Urothelium cell line (cell line): ENCODE data around the gene UCP2.

Experiments used
- DNase-seq: peaks from one replicate; pipeline ENCODE4 v3.0.0; 2011; ENCODE audit warnings: low spot score, mixed read lengths
- FAIRE-seq: peaks from 2 replicates; lab custom pipeline; 2011; peaks lifted over from hg19 to GRCh38; lab: Jason Lieb, UNC

UCP2 gene

GRCh38 chr11:73982595-73982989 lies at the start of gene UCP2:
UCP2 (minus strand) TSS chr11:73982843; CDS start chr11:73978378, 4,465 bp downstream.
- FAIRE-seq, result no peak

GRCh38 chr11:74030723-74031676 lies 48.4 kb upstream of the UCP2 start:
- FAIRE-seq (no peak), DNase-seq (no peak)

More at GRCh38 chr11:73982595-73982989, at the start of gene UCP2:
- peak; percentile 94 for DNase-seq

GRCh38 chr11:74025467-74026166 lies 43.0 kb upstream of the UCP2 start:
- no peak for DNase-seq
- no peak for FAIRE-seq

GRCh38 chr11:74024261-74025029 lies 41.8 kb upstream of the UCP2 start:
- no peak for DNase-seq
- FAIRE-seq, result no peak

GRCh38 chr11:74023276-74023675 lies 40.6 kb upstream of the UCP2 start:
- DNase-seq, result no peak
- no peak for FAIRE-seq

- FAIRE-seq, result no peak
- no peak for DNase-seq
Measured at GRCh38 chr11:74022546-74022945, 39.9 kb upstream of the UCP2 start.

GRCh38 chr11:74021998-74022397 lies 39.4 kb upstream of the UCP2 start:
- FAIRE-seq (no peak), DNase-seq (no peak)

GRCh38 chr11:74020539-74020938 lies 37.9 kb upstream of the UCP2 start:
- FAIRE-seq (no peak), DNase-seq (no peak)

GRCh38 chr11:74019860-74020259 lies 37.2 kb upstream of the UCP2 start:
- FAIRE-seq (no peak), DNase-seq (no peak)

- DNase-seq, result no peak
- no peak for FAIRE-seq
Measured at GRCh38 chr11:74019104-74019738, 36.6 kb upstream of the UCP2 start.

- FAIRE-seq (no peak), DNase-seq (no peak)
Measured at GRCh38 chr11:74018331-74019005, 35.8 kb upstream of the UCP2 start.

- DNase-seq (no peak), FAIRE-seq (no peak)
Measured at GRCh38 chr11:74017631-74018030, 35.0 kb upstream of the UCP2 start.

GRCh38 chr11:74015919-74016684 lies 33.5 kb upstream of the UCP2 start:
- no peak for FAIRE-seq
- DNase-seq, result no peak

- DNase-seq, result no peak
Measured at GRCh38 chr11:74014880-74015279, 32.2 kb upstream of the UCP2 start.

GRCh38 chr11:74013141-74013540 lies 30.5 kb upstream of the UCP2 start:
- DNase-seq, result no peak
- FAIRE-seq, result no peak

More at GRCh38 chr11:74014880-74015279, 32.2 kb upstream of the UCP2 start:
- FAIRE-seq, result no peak

GRCh38 chr11:74012074-74012809 lies 29.6 kb upstream of the UCP2 start:
- no peak for FAIRE-seq
- DNase-seq, result no peak

GRCh38 chr11:74011360-74012073 lies 28.9 kb upstream of the UCP2 start:
- FAIRE-seq (no peak), DNase-seq (no peak)
